GM23248 (cell line): Measurements from ENCODE around the gene RUNX1. TPM values are rescaled to one million over a fixed set of nuclear protein-coding genes. Genes with fewer than 3 reads are reported as not detected.

ENCODE experiments used
- DNase-seq: peaks from one replicate; pipeline ENCODE4 v3.0.0-alpha.2; 2015
- H2AFZ ChIP-seq: fragments of 200-600 bp; sonication (generic); 2 replicates; pipeline ENCODE4 v1.6.1; 2016; ENCODE audit warnings: antibody characterized with exemption
- H3F3A ChIP-seq: fragments of 200-600 bp; sonication (generic); 2 replicates; pipeline ENCODE4 v1.6.1; 2016; ENCODE audit warnings: mild to moderate bottlenecking, antibody characterized with exemption, mixed run types; ENCODE audit not compliant: insufficient read depth
- H3K27ac ChIP-seq: fragments of 200-600 bp; sonication (generic); 2 replicates; pipeline ENCODE4 v1.5.1; 2016; ENCODE audit warnings: mild to moderate bottlenecking
- H3K27me3 ChIP-seq: fragments of 200-600 bp; sonication (generic); replicated peaks from 2 replicates; pipeline ENCODE4 v1.6.1; 2016; ENCODE audit warnings: mild to moderate bottlenecking; ENCODE audit not compliant: insufficient read depth
- H3K36me3 ChIP-seq: fragments of 200-600 bp; sonication (generic); 2 replicates; pipeline ENCODE4 v1.6.1; 2016; ENCODE audit warnings: low read depth, mild to moderate bottlenecking
- H3K4me1 ChIP-seq: fragments of 200-600 bp; sonication (generic); 2 replicates; pipeline ENCODE4 v1.6.1; 2016; ENCODE audit warnings: mild to moderate bottlenecking; ENCODE audit not compliant: insufficient read depth
- H3K4me2 ChIP-seq: fragments of 200-600 bp; sonication (generic); one replicate; pipeline ENCODE4 v1.6.1; 2016; ENCODE audit warnings: mild to moderate bottlenecking; ENCODE audit not compliant: unreplicated experiment
- H3K4me3 ChIP-seq: fragments of 200-600 bp; sonication (generic); 2 replicates; pipeline ENCODE4 v1.5.1; 2016; ENCODE audit warnings: mild to moderate bottlenecking
- H3K79me2 ChIP-seq: fragments of 200-600 bp; sonication (generic); 2 replicates; pipeline ENCODE4 v1.6.1; 2016; ENCODE audit warnings: mild to moderate bottlenecking; ENCODE audit not compliant: insufficient read depth
- H3K9ac ChIP-seq: fragments of 200-600 bp; sonication (generic); 2 replicates; pipeline ENCODE4 v1.6.1; 2016; ENCODE audit warnings: mild to moderate bottlenecking
- H3K9me2 ChIP-seq: fragments of 200-600 bp; sonication (generic); 2 replicates; pipeline ENCODE4 v1.6.1; 2016; ENCODE audit warnings: mixed run types, mild to moderate bottlenecking, moderate library complexity; ENCODE audit not compliant: insufficient read depth
- H3K9me3 ChIP-seq: fragments of 200-600 bp; sonication (generic); one replicate; pipeline ENCODE4 v1.6.1; 2017; ENCODE audit warnings: low read depth
- H4K20me1 ChIP-seq: fragments of 200-600 bp; sonication (generic); 2 replicates; pipeline ENCODE4 v1.6.0; 2016; ENCODE audit not compliant: insufficient read depth
- EZH2 ChIP-seq: fragments of 200-600 bp; sonication (generic); IDR thresholded peaks from 2 replicates; pipeline ENCODE4 v1.6.1; 2018; ENCODE audit warnings: antibody characterized with exemption, mild to moderate bottlenecking; ENCODE audit not compliant: insufficient read depth, poor library complexity, severe bottlenecking
- EZH2phosphoT487 ChIP-seq: fragments of 200-600 bp; sonication (generic); IDR thresholded peaks from 2 replicates; pipeline ENCODE4 v1.6.1; 2018; ENCODE audit warnings: antibody characterized with exemption, moderate library complexity, mild to moderate bottlenecking, low read depth; ENCODE audit not compliant: insufficient read depth
- WGBS, 2 experiments: methylation state at CpG; one replicate each; pipeline ENCODE4 v1.1.6; 2015 to 2017; ENCODE audit warnings: low lambda C conversion rate in 2 of 2, low coverage in 1 of 2; ENCODE audit errors: missing lambda C conversion rate in 2 of 2; 5-methylcytosine and 5-hydroxymethylcytosine counted together
- in situ Hi-C: fragments of 300-500 bp; cut with MboI; formaldehyde crosslinking; loops from 2 replicates; pipeline ENCODE4 v1.15.0; 2020
- polyA plus RNA-seq: library from polyadenylated mRNA; unstranded; fragments of >200 nt; fragmentation: Nextera tagmentation; extraction: Ambion mirVana; gene quantifications from 2 replicates; pipeline ENCODE4 v1.2.1, GENCODE V29; 2016
- total RNA-seq: library from RNA; depleted of rRNA; stranded (reverse); fragments of >200 nt; shearing (Covaris generic); gene quantifications from 2 replicates; pipeline ENCODE4 v1.2.3, GENCODE V29; 2014

The RUNX1 gene
- total and polyA plus RNA-seq, 2 experiments from 2014 or later, result 21.3 to 32.6 TPM

- Histone ChIP-seq H3K9me3 (no peaks in the 10 kb centered on the region), H2AFZ (no peak overlapping the region; the same call in 1 of the 2 replicates), H3K4me3 (no peak overlapping the region), H3K4me1 (peaks cover 33% of the 10 kb centered on the region), H4K20me1 (no peaks in the 10 kb centered on the region), H3K79me2 (no peaks in the 10 kb centered on the region), H3K4me2 (no peak overlapping the region), H3F3A (peaks cover 24% of the 10 kb centered on the region), H3K27me3 (no peaks in the 10 kb centered on the region), H3K9me2 (no peaks in the 10 kb centered on the region), H3K36me3 (no peaks in the 10 kb centered on the region), H3K9ac (no peak overlapping the region), H3K27ac (no peak overlapping the region)
- TF ChIP-seq EZH2phosphoT487, result no peak
- no peak for TF ChIP-seq EZH2
- 84% methylated on average over 11 of the region's 11 CpGs for WGBS, 2 experiments
- in situ Hi-C loops, result loop anchor here (25.0 kb wide), 1 partner anchor 884 kb away; no protein-coding TSS in a partner anchor
- DNase-seq, result no peak
Measured at GRCh38 chr21:35053356-35054096, 4.4 kb upstream of the RUNX1 start.

DNA sequence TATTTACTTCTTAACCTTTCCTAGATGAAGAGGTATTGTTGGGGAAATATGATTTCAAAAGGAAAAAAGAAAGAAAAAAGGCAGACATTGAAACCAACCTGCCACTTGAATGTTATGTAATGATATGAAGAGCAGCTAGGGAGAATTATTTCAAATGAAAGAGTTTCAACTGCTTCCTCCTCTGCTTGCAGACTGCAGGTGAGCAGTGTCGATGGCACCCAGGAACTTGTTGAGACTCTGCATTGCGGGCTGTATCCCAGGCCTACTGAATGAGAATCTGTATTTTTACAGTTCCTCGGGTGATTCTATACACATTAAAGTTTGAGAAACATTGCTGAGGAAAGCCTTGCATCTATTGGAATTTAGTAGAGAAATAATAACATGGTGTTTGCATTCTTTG is 3.7 kb upstream of the RUNX1 start:
- in situ Hi-C loops, result loop anchor here (25.0 kb wide), 1 partner anchor 884 kb away; no protein-coding TSS in a partner anchor

DNA sequence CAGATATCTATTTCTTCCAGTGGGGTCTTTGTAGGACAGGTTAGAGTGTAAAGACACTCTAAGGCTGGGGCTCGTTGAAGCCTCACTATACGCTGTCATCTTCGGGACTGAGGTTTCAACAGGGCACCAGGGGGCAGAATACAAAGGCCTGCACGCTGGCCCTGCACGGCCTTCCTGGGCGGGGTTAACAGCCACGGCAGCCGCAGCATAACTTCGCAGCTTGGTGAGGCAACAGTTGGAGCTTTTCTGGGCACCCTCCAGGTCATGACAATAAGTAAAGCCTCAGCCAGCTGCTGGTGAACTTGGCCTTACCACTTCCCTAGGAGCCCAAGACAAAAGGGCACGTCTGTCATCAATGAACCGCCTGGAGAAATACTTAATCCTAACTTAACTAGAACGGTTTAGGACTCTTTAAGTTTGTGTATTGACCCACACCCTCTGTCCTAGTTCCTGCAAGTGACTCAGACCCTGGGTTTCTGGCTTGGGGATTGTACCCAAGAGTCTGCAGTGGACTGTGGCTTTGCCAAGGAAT is 2.3 kb upstream of the RUNX1 start:
- Histone ChIP-seq H3K27me3 (no peaks in the 10 kb centered on the region), H4K20me1 (no peaks in the 10 kb centered on the region), H3K4me1 (peaks cover 50% of the 10 kb centered on the region), H3K36me3 (no peaks in the 10 kb centered on the region), H3K79me2 (no peaks in the 10 kb centered on the region), H3F3A (peaks cover 43% of the 10 kb centered on the region), H3K9me2 (no peaks in the 10 kb centered on the region), H3K4me3 (0 out of 2 replicates have a peak overlapping the region, but pooled peaks have one; percentile 26), H3K9me3 (no peaks in the 10 kb centered on the region), H3K4me2 (peak overlapping the region; percentile 66), H3K27ac (peak overlapping the region; percentile 84), H2AFZ (peak overlapping the region; percentile 72), H3K9ac (peak overlapping the region; percentile 57; the same call in 1 of the 2 replicates)
- in situ Hi-C loops, result loop anchor here (25.0 kb wide), 1 partner anchor 886 kb away; no protein-coding TSS in a partner anchor
- 2 to 3% methylated on average over 12 of the region's 12 CpGs for WGBS, 2 experiments
- TF ChIP-seq EZH2, result no peak
- no peak for TF ChIP-seq EZH2phosphoT487
- DNase-seq, result peak; percentile 97

More for the DNA sequence above, 3.7 kb upstream of the RUNX1 start:
- no peak overlapping the region for H3K9ac ChIP-seq
- no peak overlapping the region for H3K4me3 ChIP-seq
- H4K20me1 ChIP-seq, result no peaks in the 10 kb centered on the region
- no peak overlapping the region for H3K27ac ChIP-seq
- no peak overlapping the region for H3K4me2 ChIP-seq
- no peak for DNase-seq
- no peaks in the 10 kb centered on the region for H3K36me3 ChIP-seq
- WGBS, 2 experiments, result 92 to 100% methylated on average over 3 of the region's 3 CpGs
- H3K4me1 ChIP-seq, result peaks cover 40% of the 10 kb centered on the region
- TF ChIP-seq EZH2phosphoT487, result no peak
- TF ChIP-seq EZH2, result no peak
- H3K79me2 ChIP-seq, result no peaks in the 10 kb centered on the region
- peaks cover 31% of the 10 kb centered on the region for H3F3A ChIP-seq
- no peaks in the 10 kb centered on the region for H3K27me3 ChIP-seq
- H2AFZ ChIP-seq, result no peak overlapping the region
- H3K9me3 ChIP-seq, result no peaks in the 10 kb centered on the region
- no peaks in the 10 kb centered on the region for H3K9me2 ChIP-seq

DNA sequence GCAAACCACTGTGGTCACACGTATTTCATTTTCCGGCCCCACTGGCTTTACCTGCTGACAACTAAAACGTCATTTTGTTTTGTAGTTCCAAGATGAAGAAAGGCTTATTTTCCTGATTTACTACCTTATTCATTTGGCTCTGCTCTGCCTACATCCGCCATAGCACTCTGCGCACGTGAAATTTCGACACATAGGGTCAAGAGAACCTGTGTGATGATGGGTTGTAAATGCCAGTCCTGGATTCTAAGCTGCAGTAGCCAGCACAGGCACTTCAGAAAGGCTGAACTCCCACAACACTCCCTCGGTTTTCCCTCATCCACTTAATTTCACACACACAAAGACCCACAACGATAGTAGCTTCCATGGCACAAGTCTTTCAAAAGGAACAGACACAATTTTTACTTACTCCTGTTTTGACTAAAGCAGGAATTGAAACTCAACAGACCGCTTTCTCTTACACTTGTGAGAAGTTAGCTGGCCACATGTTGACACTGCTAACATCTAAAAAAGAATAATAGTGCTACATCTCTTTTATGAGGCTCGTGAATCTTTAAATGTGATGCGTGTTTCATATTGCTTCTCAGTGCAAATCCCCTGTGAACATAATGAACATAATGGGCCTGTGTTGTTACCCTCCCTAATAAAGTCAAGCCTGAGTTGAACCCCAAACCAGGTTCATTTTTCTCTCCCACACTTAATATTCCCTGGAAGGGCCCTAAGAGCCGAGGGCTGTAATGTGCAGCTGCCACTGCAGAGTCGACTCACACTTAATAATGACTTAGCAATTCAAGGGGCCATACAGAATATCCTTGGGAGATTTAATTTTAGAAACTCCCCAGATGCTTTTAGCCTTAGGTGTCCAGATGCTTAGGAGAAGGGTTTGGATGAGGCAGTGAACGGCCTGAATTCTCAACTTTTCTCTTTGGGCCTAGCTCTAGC is 1.5 kb upstream of the RUNX1 start:
- H3K9me2 ChIP-seq, result no peaks in the 10 kb centered on the region
- peaks cover 51% of the 10 kb centered on the region for H3F3A ChIP-seq
- no peaks in the 10 kb centered on the region for H3K36me3 ChIP-seq
- peak; percentile 24 for DNase-seq
- 79 to 80% methylated on average over 15 of the region's 15 CpGs for WGBS, 2 experiments
- no peak for TF ChIP-seq EZH2
- no peak for TF ChIP-seq EZH2phosphoT487
- no peaks in the 10 kb centered on the region; the same call in 1 of the 2 replicates for H3K79me2 ChIP-seq
- peak overlapping the region; percentile 72 for H2AFZ ChIP-seq
- peak overlapping the region; percentile 66 for H3K4me2 ChIP-seq
- peaks cover 54% of the 10 kb centered on the region for H3K4me1 ChIP-seq
- no peaks in the 10 kb centered on the region for H4K20me1 ChIP-seq
- no peaks in the 10 kb centered on the region for H3K9me3 ChIP-seq
- peak overlapping the region; percentile 57; the same call in 1 of the 2 replicates for H3K9ac ChIP-seq
- in situ Hi-C loops, result loop anchor here (25.0 kb wide), 1 partner anchor 887 kb away; no protein-coding TSS in a partner anchor
- peak overlapping the region; percentile 84 for H3K27ac ChIP-seq
- 0 out of 2 replicates have a peak overlapping the region, but pooled peaks have one; percentile 26 for H3K4me3 ChIP-seq
- H3K27me3 ChIP-seq, result no peaks in the 10 kb centered on the region
